ENCODE measurements around the gene CNTNAP2. TPM values are rescaled to one million over a fixed set of nuclear protein-coding genes. Genes with fewer than 3 reads are reported as not detected.

Gene CNTNAP2
- total RNA-seq, 1 experiment from 2014 or later = not detected

DNA sequence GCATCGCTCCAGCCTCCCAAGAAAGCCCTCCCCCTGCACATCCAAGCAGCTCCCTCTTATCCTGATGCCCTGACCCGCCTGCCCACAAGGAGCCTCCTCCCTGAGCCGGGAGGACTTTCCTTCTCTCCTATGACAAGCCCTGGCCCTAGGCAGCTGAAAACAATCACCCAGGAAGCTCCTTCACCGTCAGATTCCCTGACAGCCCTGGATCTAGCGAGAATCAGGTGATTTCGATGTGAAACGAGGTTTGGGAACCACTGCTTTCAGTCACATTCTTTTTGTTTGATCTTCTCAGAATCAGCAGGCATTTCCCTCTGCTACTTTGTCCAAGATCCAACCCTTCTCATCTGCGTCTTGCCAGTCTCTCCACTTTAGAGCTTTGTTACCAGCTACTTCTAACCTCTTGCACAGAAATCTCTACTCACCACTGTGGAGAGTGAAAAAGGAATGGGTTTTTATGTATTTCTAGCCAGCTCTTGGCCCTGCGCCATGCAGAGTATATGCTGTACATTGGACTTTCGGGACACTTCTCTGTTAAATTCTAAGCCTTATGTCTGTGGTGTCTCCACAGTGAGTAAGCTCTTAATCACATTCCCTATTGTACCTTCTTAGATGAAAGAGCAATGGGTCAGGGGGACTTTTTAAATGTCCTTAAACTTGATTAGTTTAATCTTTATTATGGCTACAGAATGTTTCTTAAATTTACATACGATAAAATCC, 2220.8 kb downstream of the CNTNAP2 start:
- DNase-seq (ENCODE audit: low spot score) = no peak

DNA sequence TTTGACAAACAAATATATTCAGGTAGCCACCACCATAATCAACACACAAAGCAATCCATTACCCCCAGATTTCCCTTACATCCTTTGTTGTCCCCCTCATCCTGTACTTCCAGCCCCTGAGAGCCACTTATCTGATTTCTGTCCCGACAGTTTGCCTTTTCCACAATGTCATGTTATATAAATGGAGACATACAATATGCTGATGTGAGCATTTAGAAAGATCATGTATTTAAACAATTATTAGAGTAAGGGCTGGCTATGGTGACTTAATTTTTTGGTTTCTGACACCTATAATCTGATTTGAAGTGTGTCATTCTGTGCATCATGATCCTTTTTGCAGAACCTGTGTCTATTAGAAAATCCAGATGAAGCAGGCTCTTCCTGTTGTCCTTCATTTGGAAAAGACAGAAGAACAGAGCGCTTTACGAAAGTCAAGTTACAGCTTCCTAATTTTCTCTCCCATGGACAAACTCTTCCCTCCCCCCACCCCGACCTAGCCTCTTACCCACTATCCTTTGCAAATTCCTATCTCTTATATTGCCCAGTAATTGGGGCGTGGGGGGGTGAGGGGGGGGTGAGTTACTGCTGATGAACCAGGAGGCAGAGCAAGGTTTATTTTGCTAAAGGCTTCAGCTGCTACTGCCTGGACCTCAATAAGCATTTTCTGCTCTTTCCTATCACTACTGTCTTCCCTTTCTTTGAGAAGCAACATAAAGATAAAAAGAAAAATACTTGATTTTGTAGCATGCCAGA, 2221.6 kb downstream of the CNTNAP2 start:
- DNase-seq (ENCODE audit: low spot score) = no peak
- in situ Hi-C loops (cut with HindIII; ENCODE audit: low sequenced_read_pairs) = no loop called here

More for the DNA sequence above, 2220.8 kb downstream of the CNTNAP2 start:
- in situ Hi-C loops (cut with HindIII; ENCODE audit: low sequenced_read_pairs) = no loop called here

DNA sequence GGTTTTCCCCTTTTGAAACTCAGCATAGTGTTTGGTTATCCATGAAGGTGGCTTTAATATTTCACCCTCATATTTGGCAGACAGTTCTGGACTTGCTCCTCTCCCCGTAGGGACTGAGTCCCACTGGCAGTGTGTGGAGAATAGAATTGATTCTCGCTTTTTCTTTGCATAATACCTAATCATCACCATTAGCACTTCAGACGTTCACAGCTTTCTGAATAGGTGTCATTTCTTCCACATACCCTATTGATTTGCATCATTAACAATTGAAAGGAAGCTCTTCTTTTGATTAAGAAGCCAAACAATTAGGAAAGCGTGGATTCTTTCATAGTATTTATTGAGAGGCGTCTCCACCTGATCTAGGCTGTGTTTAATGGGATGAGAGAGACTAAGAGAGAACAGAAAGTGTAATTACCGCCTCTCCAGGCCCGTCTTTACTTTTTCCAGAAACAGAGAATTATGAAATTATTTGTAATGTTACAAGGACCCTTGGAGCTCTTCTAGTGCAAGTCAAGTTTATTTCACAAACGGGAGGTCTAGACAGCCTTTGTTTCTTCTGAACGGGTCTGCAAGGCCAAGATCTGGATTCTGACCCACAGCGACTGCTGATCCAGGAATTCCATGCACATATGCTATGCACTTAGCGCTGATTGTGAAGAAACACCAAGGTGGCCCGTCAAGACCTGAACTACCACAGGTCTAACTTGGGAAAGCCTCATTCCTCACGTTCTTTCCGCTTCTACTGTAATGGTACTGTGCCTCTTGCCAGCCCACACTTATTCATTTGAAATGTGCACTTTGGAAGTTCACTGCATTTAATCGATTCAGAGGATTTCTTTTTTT, 2224.1 kb downstream of the CNTNAP2 start:
- DNase-seq (ENCODE audit: low spot score) = no peak
- in situ Hi-C loops (cut with HindIII; ENCODE audit: low sequenced_read_pairs) = no loop called here

DNA sequence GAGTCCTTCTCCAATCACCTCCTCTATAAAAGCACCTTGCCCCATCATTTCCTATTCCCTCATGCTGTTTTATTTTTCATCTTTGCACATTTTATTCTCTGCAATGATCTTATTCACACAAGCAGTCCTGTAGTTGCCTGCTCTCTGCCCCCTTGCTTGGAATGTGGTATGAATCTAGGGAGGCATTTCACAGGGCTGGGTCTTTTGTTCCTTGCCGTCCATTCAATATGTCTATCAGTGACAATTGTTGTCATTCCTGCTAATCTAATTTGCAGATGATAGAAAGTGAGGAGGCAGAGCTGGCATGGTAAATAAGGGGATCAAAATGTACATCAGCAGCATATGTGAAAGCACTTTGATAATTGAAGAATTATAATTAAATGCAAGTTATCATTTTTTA, 2227.8 kb downstream of the CNTNAP2 start:
- DNase-seq (ENCODE audit: low spot score) = no peak
- in situ Hi-C loops (cut with HindIII; ENCODE audit: low sequenced_read_pairs) = no loop called here

DNA sequence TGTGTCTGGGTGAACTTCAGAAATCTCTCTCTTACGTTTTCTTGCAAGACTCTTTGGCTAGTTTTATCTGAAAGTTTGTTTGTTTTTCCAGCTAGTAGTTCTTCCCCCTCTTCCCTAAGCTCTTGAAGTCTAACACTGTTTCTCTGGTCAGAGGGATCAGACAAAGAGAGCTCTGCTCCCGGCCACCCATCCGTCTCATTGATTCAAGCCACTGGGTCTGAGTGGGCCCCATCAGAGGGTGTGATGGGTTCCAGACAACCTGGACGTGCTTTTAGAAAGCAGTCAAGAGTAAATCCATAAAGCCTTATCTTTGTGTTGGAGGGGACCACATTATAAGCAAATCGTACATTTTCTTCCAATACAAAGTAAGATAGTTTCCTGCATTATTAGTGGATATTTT, 2231.4 kb downstream of the CNTNAP2 start:
- in situ Hi-C loops (cut with HindIII; ENCODE audit: low sequenced_read_pairs) = no loop called here
- DNase-seq (ENCODE audit: low spot score) = no peak

DNA sequence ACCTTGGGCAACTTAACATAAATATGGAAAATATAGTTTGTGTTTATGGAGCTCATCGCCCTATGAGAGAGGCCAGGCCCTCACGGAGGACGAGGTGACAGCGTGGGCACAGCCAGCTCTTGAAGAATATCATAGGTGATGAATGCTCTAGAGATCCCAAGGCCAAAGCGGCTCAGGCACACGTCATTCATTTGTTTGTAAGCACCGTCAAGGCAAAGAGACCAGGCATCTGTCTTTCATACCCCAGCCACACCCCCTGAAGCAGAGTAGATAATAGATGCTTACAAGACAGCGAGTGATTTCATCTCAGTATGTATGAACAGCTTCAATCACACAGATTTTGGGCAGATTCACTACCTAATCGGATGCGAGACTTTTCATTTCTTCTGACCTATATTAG, 2231.9 kb downstream of the CNTNAP2 start:
- no peak for DNase-seq (ENCODE audit: low spot score)
- in situ Hi-C loops (cut with HindIII; ENCODE audit: low sequenced_read_pairs) = no loop called here

DNA sequence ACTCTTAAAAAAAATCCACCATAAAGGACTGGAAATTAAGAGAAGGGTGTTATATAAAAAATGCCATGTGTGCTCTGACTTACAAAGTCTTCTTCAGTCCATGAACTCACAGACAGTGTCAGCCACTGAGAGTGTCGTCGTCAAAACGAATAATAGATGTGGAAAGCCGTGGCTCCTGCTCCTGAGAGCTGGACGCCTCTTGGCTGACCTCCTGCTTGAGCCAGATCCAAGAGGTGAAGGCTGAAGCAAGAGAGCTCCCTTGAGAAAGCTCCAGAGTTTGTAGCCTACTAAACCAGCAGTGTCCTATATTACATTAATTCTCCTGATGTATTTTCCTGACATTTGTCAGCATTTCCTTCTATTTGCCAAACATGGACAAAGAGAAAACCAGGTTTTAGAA, 2239.7 kb downstream of the CNTNAP2 start:
- in situ Hi-C loops (cut with HindIII; ENCODE audit: low sequenced_read_pairs) = no loop called here
- DNase-seq (ENCODE audit: low spot score) = no peak

DNA sequence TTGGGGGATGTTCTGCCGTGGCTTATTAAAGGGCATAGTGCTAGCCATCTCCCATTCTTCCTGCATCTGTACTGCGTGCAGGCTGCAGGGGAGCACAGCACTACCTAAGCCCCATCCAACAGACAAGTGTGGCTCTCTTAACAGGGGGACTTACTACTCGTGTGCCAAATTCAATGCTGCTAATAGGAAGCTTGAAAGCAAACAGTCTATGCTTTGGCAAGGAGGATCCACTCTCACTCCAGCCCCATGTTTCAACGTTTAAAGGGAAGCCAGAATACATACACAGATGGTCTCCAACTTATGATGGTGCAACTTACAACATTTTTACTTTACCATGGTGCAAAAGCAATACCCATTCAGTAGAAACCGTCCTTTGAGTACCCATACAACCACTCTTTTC, 2245.9 kb downstream of the CNTNAP2 start:
- DNase-seq (ENCODE audit: low spot score) = no peak
- in situ Hi-C loops (cut with HindIII; ENCODE audit: low sequenced_read_pairs) = no loop called here

DNA sequence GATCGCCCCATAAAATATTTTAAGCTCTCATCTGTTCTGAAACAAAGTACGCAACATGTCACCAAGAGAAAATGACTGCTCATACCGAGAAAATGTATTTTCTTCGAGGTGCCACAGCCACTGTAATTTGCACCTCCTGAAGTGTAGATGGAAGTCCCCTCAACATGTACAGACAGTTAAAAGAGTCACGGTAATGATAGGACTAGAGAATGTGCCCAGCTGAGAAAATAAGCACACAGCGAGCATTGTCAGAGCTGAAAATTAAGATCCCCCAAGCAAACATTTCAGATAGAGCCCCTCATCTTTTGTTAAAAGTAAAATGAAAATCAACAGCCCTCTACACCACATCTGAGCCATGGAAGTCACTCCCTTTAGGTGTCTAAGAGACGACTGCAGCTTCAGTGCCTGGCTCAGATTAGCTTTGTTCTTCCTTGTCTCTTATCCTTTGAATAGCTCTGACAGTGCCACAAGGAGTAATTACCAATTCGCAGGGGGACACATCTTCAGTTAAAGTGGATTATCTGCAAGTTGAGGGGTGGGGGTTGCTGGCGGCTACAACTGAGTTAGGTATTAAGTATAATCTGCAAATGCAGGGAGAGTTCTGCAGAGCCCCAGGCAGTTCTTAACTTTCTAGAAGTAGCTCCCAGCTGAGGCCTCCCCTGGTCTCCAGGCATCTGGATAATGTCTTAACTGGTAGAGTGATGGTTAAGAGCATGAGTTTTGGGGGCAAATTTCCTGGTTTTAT, 2251.3 kb downstream of the CNTNAP2 start:
- in situ Hi-C loops (cut with HindIII; ENCODE audit: low sequenced_read_pairs) = no loop called here
- no peak for DNase-seq (ENCODE audit: low spot score)

DNA sequence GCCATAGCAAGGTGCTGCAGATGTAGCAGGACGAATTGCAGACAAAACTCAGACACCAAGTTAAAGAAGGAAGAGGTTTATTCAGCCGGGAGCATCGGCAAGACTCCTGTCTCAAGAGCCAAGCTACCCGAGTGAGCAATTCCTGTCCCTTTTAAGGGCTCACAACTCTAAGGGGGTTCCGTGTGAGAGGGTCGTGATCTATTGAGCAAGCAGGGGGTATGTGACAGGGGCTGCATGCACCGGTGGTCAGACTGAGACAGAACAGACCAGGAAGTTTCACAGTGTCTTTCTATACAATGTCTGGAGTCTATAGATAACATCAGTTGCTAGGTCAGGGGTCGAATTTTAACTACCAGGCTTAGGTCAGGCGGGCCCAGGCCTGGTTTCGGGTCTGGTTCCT, 2252.0 kb downstream of the CNTNAP2 start:
- no peak for DNase-seq (ENCODE audit: low spot score)
- in situ Hi-C loops (cut with HindIII; ENCODE audit: low sequenced_read_pairs) = no loop called here

DNA sequence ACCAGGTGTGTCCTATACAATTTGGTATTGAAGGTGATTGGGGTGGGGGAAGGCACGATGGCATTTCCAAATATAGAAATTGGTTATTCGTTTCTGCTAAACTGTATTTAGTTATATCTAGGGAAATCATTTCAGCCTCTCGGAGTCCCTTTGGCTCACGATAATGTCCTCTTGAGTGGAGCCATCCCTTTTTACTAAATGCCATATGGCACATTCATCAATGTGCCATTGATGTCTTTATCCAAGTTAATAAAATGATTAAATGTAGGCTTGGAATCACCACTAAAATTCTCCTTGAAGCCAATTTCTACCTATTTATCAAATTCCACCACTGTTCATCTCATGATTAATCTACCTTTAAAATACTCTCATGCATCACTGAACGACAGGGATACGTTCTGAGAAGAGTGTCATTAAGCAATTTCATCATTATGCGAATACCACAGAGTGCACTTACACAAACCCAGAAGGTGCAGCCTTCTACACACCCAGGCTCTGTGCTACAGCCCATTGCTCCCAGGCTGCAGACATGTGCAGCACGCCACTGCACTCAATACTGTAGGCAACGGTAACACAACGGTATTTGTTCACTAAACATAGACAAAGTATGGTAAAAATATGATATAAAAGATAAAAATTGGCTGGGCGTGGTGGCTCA, 2254.8 kb downstream of the CNTNAP2 start:
- in situ Hi-C loops (cut with HindIII; ENCODE audit: low sequenced_read_pairs) = no loop called here
- DNase-seq (ENCODE audit: low spot score) = no peak

DNA sequence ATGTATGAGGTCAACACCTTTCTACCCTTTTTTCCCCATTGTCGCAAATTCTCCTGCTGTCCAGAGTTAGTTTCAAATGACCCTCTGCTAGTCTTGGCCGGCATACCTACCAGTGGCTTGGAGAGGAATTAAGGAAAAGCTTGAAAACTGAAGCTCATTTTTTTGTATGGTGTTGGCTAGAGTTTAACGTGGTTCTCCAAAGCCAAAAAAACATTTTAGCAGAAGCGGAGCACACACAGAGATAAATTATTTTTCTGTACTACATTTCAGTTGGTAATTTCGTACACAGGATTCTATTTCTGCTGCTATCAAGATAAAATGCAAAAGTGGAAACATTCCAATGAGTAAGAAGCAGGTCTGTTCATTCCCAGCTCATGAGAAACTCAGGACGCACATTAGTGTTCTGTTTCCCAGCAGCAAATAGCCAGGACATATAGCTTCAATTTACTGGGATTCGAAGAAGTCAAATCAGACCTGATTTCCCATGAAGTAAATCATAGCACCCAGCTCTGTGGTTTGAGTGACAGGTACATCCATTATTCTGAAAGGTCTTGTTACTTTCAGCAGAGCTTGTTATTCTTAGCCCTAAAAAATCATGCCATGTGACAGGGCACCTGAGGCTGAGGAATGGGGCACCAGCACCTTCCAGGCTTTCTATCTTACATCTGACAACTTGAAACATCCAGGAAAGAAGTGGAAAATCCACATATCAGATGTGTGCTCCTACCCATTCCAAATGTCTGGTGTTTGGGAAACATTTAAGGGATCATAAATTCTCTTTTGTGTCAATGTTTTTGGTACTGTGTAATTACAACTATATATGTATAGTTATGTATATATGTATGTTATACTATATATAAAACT, 2258.0 kb downstream of the CNTNAP2 start:
- in situ Hi-C loops (cut with HindIII; ENCODE audit: low sequenced_read_pairs) = no loop called here
- no peak for DNase-seq (ENCODE audit: low spot score)

DNA sequence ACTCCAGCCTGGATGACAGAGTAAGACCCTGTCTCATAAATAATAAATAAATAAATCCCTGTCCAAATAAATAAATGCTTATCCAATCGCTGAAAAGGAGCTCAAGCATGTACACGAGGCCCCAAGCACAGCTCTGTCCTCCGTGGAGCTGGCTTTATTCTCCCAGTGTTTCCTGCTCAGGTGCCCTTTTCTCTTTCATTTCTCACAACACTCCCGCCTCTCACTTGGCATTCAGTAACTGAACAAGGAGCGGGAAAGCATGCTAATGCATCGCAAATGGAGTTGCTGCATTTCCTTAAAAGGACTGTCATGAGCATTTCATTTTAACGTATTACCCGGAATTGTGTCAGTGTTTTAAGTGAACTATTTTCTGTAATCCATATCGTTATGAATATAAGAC, 2263.1 kb downstream of the CNTNAP2 start:
- in situ Hi-C loops (cut with HindIII; ENCODE audit: low sequenced_read_pairs) = no loop called here
- no peak for DNase-seq (ENCODE audit: low spot score)

DNA sequence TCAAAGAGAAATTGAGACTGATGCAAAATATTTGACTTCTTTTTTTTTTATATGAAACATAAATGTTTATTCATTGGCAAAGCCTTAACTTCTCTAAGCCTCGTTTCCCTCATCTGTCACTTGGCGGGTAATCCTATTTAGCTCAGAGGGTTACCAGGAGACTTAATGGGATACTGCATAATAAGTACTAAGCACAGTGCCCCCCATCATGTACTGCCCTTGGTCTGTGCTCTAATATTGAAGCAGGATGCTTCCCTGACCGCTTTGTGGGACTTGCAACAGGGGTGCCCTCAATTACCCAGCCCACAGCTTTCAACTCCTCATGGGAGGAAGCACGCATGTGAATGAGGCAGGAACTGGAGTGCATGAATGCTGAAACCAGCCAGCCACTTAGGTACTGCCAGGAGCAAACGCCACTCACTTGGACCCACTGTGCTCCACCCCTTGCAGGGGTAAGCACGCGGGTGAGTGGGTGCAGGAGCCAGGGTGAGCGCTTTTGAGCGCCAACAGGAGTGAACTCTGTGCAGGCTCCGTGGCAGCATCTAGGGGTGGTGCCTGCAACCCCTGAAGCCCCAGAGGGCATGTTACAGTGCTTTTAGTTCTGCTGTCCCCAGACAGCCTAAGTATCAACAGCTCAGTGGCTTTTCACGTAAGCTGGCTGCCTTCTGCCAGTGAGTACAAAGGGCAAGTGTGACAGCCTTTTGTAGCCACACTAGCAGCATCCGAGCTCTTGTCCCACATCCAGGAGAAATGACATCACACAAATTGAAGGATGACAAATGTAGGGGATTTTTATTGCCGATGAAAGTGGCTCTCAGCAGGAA, 2264.2 kb downstream of the CNTNAP2 start:
- in situ Hi-C loops (cut with HindIII; ENCODE audit: low sequenced_read_pairs) = no loop called here
- DNase-seq (ENCODE audit: low spot score) = no peak

DNA sequence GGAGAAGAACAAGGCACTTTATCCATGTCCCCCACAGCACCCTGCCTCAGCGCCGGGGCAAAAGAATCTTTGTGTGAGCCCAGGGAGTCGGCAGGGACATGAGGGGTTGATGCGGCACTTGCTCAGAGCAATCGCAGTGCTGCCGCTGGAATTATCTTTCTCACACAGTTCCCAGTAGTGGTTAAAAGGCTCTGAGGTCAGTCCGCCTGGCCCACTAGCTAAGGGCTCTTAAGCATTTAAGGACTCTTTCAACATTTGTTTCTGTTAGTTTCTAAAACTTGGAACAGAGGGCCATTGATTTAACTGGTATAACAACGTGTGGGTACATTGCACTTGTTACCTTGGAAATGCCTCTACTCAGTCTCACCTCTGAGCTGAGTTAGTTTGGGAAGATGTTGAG, 2266.0 kb downstream of the CNTNAP2 start:
- in situ Hi-C loops (cut with HindIII; ENCODE audit: low sequenced_read_pairs) = no loop called here
- DNase-seq (ENCODE audit: low spot score) = no peak

DNA sequence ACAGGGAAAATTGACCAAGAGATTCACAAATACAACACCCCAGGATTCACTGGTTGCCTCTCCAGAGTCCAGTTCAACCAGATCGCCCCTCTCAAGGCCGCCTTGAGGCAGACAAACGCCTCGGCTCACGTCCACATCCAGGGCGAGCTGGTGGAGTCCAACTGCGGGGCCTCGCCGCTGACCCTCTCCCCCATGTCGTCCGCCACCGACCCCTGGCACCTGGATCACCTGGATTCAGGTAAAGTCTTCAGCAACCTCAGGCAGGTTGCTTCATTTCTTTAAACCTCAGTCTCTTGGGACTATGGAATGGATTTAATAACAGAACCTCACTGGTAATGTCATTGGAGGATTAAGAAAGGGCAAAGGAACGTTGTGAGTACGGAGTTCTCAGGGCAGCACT, 2267.1 kb downstream of the CNTNAP2 start:
- DNase-seq (ENCODE audit: low spot score) = no peak
- in situ Hi-C loops (cut with HindIII; ENCODE audit: low sequenced_read_pairs) = no loop called here

DNA sequence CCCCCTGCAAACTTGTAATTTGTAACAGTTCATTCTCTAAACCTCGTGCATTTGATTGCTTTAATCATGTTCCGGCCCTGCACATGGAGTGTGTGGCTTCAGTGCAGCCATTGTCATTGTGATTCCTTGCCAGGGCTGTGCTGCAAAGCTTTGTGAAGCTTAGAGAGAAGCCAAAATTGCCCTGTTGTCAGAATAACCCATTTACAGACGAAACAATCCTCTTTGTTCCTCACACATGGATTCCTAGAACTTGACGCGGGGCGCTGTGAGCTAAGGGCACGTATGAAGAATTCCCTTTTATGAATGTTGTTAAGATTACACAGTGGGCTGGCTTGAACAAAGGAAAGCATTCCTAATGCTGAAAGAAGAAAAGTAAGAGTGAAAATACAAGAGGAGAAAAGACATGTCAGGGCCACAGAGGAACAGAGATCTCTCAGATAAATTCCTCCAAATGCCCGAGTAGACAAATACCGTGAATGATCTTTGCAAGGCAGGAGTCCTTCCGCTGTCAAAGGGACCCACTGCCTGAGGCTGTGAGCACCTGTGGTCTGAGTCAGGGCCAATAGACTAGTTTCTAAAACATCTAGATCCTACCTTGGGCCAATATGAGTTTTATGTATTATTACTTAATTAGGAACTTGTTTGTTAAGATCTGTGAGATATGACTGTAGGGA, 2268.5 kb downstream of the CNTNAP2 start:
- DNase-seq (ENCODE audit: low spot score) = no peak
- in situ Hi-C loops (cut with HindIII; ENCODE audit: low sequenced_read_pairs) = no loop called here
